Endothelial cell of hepatic sinusoid (primary cell): ENCODE results near the gene SVBP.
"Not testable (repeated sequence)": the region's sequence is repeated elsewhere in the genome, so short reads cannot be mapped to it uniquely, and the experiment has no call there.

ENCODE experiments used
- in situ Hi-C: cut with HindIII; loops from 2 replicates; pipeline ENCODE4 v1.10.0; 2017; ENCODE audit warnings: low sequenced_read_pairs

The SVBP gene

DNA sequence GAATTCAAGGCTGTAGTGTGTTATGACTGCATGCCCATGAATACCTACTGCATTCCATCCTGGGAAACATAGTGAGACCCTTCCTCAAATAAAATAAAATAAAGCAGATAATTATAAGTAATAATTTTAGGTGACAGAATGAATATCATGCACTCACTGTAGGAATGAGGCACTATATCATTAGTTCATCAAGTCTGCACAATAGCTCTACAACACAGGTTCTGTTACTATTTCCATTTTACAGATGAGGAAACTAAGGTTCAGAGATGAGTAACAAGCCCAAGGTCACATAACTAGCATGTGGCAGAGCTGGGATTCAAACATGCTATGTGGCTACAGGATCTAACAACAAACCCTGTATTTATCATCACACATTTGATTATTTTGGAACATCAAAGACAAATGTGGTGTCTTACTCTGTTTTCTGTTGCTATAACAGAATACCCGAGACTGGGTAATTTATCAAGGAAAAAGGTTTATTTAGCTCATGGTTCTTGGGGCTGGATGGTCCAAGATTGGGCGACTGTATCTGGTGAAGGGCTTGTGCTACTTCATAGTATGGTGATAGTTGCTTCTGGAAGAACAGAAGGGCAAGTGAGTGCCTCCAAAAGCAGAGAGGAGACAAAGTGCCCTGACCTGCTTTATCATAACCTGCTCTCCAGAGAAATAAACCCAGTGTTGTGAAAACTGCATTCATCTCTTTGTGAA, 24.4 kb upstream of the SVBP start:
- in situ Hi-C loops, result no loop called here

DNA sequence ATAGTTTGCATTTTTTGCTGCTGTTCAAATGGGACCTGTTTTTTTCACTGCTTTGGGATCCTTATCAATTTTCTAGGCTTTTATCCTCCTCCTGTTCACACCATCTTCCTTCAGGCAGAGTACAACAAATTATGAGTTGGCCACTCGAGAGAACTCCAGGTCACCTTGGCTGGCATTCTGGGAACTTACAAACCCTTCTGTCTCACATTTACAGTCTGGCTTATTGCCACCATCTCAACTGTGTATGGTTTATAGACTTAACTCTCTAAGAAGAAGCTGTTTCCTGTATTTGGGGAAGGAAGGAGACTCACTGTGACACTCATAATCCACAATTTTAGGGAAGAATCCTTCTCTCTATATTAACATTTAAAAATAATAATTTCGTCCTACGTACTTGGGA, 23.8 kb upstream of the SVBP start:
- in situ Hi-C loops, result no loop called here

DNA sequence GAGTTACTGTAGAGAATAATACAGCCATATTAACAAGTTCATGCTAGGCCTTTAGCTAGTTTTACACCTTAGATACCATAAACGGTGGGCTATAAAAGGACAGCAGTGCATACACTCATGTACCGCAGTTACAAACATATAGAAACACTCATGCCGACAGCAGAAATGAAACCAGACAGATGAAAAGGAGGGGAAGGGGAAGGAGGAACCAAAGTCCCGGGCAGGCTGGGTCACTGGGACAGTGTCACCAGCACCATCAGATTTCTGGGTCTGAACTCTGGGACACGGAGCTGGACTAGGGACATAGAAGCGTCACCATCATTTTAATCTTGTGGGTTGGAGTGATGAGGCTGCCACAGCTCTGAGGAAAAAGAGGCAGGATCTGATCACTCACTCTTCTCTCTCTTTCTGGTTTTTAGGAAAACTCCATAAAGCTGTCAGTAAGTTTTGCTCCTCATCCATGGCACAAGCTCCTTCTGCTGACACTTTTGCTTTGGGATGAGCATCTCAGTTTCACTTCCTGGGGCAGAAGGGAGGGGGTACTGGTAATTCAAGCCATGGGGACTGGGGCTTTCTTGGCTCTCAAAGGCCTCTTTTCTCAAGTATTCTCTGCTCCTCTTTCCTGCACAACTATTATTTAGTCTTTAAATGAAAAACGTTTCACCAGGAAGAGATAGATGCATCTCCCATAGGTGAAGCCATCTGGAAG, 21.4 kb upstream of the SVBP start:
- in situ Hi-C loops, result no loop called here

DNA sequence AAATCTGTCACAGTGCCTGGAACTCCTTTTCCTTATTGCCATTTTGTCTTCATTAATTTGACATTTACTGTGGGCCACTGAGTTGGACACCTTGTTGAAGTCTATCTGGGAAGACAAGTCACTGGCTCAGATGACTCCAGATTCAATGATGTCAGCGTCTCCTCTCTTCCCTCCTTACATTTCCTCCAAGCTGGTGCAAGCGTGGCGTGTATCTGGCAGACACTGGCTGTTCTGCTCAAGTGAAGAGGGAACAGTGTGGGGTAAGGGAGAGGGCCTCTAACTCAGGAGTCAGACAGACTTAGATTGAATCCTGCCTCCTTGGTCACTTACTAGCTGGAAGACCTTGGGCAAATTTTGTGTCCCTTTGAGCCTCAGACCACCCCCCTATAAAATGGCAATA, 20.5 kb upstream of the SVBP start:
- in situ Hi-C loops, result no loop called here

DNA sequence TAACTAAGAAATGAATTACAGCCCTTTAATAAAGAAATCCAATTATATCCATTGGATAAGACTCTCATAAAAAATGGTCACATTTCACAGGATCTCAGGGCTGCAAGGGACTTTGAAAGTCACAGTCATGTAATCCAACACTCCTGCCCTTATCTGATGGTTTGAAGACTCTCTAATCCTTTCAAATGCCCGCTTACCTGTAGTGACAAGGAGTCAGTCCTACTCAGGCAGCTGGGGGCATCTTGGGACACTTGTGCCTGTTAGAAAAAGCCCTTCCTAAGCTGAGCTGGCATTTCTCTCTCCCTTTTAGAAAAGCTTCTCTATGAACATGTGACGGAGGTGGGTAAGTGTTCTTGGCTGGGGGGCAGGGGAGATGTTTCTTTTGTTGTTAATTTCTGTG, 18.2 kb upstream of the SVBP start:
- in situ Hi-C loops, result no loop called here

DNA sequence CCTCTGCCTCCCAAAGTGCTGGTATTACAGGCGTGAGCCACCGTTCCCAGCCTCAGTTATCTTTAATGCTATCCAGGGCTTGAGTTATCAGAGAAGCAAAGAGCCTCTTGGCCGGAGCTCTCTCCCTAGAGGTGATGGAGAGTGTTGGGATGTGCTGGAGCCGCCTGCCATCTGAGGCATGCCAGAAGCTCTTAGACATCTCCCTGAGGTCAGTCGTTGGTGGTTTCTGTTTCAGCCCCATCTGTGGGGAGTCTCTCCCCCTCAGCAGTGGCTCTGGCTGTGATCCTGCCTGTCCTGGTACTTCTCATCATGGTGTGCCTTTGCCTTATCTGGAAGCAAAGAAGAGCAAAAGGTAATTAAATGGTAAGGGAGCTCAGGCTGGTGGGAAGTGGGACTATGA, 17.6 kb upstream of the SVBP start:
- in situ Hi-C loops, result no loop called here

DNA sequence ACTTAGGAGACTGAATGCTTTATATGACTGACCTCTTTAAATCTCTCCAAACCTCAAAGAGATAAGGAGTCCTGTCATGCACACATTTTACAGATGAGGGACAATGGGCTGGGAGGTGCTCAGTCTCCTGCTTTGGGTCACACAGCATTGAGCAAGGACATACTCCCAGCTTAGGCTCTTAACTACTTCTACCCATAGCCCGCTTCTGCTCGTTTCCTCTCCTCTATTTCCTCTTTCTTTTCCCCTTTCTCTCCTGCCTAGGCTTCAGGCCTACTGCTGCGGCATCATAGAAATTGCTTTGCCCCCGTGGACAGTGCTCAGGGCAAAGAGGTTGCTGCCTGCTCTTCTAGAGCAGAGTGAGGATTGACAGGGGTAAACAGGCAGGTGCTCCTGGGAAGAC, 16.8 kb upstream of the SVBP start:
- in situ Hi-C loops, result no loop called here

DNA sequence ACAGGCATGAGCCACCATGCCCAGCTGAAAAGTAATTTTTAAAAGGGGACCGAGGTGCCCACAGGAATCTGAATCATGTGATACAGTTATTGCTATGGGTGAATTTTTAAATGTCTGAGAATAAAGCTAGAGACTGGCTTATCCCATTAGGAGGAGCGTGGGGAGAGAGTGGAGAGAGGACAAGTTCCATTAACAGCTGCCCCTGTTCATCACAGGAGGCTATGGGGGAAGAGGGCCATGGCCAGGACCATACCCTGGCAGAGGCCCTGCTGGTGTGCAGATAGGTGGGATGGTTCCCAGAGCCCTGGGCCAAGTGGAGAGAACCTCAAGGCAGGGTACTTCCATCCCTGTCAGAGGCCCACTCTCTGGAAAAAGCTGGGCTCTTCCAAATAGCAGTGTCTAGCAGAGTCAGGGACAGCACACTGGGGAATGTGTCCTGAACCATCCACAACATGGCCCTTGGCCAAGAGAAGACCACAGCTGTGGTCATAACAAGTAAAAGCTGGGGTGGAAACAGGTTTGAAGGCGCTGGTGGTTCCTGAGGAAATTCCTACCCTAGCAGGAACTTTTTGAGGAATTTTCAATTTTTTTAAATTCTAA, 15.5 kb upstream of the SVBP start:
- in situ Hi-C loops, result no loop called here

DNA sequence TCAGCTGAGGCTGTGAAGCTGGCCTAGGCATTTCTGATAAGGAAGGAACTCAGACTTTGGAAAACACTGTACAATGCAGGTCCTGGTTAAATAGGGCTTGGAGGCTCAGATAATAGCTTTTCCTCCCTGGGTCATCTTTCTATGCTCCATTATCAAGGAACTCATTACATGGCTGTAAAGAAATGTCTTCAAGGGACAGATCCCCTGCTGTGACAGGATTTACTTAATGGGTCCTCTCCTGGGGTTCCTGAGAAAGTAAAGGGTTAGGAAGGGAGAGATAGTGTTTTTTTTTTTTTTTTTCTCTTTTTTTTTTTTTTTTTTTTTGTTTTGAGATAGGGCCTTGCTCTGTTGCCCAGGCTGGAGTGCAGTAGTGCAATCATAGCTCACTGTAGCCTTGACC, 14.1 kb upstream of the SVBP start:
- in situ Hi-C loops, result no loop called here

DNA sequence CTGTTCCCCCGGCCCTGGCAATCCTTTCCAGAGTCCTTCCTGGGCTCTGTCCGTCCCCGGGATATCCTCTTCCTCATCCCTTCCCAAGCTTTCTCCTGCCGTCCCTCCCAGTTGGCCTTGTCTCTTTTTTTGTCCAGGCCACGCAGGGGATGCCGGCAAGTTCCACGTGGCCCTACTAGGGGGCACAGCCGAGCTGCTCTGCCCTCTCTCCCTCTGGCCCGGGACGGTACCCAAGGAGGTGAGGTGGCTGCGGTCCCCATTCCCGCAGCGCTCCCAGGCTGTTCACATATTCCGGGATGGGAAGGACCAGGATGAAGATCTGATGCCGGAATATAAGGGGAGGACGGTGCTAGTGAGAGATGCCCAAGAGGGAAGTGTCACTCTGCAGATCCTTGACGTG, 13.4 kb upstream of the SVBP start:
- in situ Hi-C loops, result no loop called here

DNA sequence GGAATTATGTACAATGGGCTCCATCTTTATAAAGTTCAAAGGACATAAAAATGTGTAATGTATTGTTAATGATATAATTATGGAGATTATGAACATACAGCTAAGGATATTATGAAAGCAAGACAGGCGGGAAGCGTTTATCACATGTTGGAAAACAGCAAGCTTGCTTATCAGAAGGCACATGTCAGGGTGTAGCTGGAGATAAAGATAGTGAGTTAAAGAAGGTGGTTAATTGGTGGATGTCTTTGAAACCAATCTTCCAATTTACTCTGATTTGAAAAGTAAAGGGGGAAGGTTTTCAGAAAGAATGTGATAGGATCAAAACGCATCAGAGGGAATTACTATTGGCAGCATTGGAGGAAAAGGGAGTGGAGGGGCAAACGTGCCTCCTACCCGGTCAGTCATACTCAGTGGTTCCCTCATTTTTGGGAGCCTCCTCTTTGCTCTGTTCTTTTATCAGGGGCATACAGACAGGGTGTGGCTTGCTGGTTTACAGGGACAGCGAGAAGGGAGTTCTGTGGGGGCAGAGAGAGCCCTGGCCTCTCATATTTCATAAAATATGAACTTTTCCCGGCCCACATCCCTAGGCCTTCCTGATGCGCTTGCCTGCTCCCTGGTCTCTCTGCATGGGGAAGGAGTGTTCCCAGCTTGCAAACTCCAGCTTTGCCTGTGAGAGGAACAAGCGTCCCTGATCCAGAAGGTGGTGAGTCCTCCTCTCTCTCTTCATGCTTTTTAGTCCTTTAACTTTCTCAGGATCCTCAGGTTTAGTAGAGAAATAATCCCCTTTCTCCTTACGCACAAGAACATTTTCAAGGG, 8.0 kb upstream of the SVBP start:
- in situ Hi-C loops, result no loop called here

DNA sequence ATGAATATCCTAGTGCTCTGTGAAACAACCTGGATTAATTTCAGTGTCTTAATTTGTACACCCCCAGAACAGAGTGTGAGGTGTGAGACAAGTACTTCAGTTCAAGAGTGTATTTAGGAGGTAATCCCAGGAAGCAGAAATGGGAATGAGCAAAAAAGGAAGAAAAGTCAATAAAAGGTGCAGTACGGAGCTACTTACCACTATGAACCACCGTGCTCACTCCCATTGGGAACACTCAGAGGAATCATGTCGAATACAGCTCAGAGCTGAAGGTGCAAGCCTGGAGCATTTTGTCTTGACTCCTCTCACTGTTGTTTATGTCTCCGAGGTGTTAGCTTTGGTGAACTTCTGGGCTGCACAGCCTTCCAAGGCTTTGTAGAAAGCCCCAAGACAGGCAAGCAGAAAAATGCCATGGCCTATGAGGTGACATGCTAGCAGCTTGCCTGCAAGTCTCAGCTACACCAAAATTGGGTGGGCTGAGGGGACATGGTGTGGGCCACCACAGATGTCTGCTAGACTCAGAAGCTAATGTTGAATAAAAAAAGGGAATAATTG, 7.4 kb upstream of the SVBP start:
- in situ Hi-C loops, result no loop called here

DNA sequence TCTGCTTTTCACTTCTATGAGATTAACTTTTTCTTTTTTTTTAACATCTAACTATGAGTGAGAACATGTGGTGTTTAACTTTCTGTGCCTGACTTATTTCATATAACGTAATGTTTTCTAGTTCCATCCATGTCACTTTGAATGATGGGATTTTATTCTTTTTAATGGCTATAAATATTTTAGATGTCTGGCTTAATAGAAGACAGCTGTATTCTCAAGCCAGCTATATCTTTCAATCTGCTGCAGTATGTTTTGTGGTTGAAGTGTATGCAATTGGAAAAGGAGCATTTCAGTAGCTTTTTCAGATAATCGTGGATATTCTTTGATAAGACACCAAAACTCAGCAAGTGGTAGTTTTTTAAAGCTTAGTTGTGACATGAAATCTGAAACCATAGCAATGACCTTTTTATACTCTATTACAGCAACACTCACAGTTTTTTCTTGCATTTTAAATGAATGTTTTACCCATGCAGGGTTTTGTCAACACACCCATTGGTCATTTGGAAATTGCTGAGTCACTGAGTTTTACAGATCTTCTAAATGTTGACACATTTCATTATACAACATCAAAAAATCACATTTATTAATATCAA, 5.7 kb upstream of the SVBP start:
- in situ Hi-C loops, result no loop called here

DNA sequence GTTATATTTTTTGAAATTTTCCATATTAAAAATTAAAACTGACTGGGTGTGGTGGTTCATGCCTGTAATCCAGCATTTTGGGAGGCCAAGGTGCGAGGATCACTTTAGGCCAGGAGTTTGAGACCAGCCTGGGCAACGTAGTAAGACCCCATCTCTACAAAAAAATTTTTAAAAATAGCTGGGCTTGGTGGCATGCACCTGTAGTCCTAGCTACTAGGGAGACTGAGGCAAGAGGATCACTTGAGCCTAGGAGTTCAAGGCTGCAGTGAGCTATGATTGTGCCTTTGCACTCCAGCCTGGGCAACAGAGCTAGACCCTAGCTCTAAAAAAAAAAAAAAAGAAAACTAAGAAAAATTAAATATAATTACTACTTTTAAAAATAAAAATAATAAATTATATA, 4.5 kb upstream of the SVBP start:
- in situ Hi-C loops, result no loop called here

DNA sequence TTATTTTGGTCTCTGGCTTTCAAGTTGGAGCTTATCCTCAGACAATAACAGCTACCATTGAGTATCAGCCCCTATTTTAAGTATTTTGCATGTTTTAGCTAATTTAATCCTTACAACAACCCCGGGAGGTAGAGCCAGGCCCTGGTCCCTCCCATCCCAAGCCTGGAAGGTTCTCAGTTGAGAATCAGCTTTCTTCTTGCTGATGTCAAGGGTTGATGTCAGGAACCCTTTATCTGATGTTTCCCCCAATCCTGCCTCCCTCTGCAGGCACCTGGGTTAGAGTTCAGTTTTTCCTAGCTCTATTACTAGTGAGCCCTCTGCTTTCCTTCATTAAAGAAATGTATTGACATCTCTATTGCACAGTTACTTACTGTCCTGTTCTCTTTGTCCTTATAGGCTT, 3.6 kb upstream of the SVBP start:
- in situ Hi-C loops, result no loop called here

DNA sequence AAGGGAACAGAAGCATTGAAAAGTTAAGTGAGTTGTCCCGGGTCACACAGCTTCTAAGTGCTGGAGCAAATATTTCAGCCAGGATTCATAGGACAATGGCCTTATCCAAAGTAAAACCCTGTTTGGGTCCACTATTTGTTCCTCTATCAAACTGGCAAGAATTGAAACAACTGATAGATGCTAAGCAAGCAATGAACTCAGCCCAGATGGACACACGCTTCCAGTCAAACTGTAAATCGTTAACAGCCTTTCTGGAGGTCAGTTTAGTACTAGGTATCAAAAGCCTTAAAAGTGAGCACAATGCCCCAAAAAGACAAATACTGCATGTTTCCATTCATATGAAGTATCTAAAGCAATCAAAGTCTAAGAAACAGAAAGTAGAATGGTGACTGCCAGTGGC, 779 bp upstream of the SVBP start:
- in situ Hi-C loops, result no loop called here

DNA sequence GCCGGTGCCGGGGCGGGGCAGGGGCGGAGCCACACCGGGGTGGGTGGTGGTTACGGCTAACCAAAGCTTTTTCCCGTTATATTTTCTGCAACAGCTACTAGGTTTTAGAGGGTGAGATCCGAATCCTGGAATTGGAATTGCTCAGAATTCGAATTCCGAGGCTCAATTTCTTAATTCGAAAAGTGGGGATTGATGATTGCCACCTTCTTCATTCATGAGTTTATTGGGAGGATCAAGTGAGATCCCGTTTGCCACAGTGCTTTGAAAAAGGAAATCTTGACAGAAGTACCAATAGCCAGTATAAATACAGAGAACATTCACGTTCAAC, 207 bp upstream of the SVBP start:
- in situ Hi-C loops, result no loop called here

DNA sequence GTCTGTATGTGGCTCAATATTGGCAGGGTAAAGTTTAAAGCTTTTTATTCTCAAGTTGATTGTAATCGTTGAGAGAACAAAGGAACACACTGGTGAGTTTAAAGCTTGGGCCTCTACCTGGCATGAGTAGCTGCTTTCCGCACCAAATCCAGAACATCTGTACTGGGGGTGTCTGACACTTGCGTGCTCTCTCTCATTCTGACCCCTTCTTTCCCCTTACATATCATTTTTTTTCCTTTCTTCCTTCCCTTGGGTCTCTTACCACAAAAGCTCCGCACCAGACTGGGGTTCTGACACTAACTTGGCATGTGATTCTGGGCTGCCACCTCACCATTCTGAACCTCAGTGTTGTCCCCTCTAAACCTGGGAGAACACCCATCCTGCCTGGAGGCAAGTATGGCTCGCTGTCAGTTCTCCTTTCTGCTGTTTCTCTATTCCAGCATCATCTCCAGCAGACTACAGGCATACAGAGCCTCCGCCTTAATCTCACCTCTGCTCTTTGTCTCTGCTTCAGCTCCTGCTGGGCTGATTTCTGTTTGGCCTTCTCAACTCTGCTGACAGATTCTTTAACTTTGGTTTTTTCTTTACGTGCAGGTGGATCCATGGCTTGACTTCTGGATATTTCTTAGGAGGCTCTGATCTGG, 1.1 kb downstream of the SVBP start:
- in situ Hi-C loops, result no loop called here

DNA sequence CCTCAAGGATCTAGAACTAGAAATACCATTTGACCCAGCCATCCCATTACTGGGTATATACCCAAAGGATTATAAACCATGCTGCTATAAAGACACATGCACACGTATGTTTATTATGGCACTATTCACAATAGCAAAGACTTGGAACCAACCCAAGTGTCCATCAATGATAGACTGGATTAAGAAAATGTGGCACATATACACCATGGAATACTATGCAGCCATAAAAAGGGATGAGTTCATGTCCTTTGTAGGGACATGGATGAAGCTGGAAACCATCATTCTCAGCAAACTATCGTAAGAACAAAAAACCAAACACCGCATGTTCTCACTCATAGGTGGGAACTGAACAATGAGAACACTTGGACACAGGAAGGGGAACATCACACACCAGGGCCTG, 2.4 kb downstream of the SVBP start:
- in situ Hi-C loops, result not testable (repeated sequence)

DNA sequence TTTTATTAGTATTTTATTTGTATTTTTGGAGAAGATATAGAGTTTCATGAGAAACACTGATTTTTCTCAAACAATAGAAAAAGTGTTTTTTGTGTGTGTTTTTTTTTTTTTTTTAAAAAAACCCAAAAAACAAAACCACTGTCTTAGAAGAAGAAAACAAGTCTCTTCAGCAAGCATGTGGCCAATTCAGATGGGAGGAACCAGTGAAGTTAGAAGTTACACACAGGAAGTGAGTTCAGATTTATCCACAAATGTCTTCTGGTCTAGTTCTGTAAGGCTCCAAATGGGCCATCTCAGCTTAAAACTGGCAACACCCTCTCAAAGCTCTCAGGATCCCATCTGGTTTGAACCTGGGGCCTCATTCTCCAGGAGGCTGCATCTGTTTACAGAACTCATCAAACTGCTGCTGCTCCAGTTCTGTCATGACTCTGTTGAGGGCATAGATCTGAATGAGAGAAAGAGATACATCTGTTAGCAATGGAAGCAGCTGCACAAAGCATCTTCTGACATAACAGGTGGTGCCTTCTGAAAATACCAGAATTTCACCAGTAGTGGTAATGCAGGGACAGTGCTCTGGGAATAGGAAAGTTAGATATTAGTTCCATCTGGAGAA, 10.0 kb downstream of the SVBP start:
- in situ Hi-C loops, result no loop called here
